ENCODE results near the gene ZBTB24. TPM values are rescaled to one million over a fixed set of nuclear protein-coding genes. Genes with fewer than 3 reads are reported as not detected.
"Not testable (repeated sequence)": the region's sequence is repeated elsewhere in the genome, so short reads cannot be mapped to it uniquely, and the experiment has no call there.

The ZBTB24 gene
- 15.8 and 17.4 TPM in 2 replicates for total RNA-seq (2014; rRNA removed; shearing (Covaris generic))
- polyA plus RNA-seq (2015; cell fraction: cytosol; rRNA removed), result 7.2 and 9.2 TPM in 2 replicates
- 13.5 TPM in 2 replicates for polyA plus RNA-seq (2015; cell fraction: nucleus; rRNA removed)

GRCh38 chr6:109482905-109483734 is at the start of gene ZBTB24:
Gene ZBTB24, minus strand, starts transcription at chr6:109483219. Its CDS starts 1,193 bp downstream, at chr6:109482026.
- in situ Hi-C loops (cut with HindIII; ENCODE audit: low pct_unique_long_range_greater_than_20kb, low sequenced_read_pairs), result no loop called here
- peak; percentile 87 for DNase-seq (ENCODE audit: low read depth, low spot score)

GRCh38 chr6:109531446-109531845 is 48.4 kb upstream of the ZBTB24 start:
- in situ Hi-C loops (cut with HindIII; ENCODE audit: low pct_unique_long_range_greater_than_20kb, low sequenced_read_pairs), result no loop called here
- no peak for DNase-seq (ENCODE audit: low read depth, low spot score)

- DNase-seq (ENCODE audit: low read depth, low spot score), result peak; percentile 35
- in situ Hi-C loops (cut with HindIII; ENCODE audit: low pct_unique_long_range_greater_than_20kb, low sequenced_read_pairs), result no loop called here
Measured at GRCh38 chr6:109527989-109528388, 45.0 kb upstream of the ZBTB24 start.

- in situ Hi-C loops (cut with HindIII; ENCODE audit: low pct_unique_long_range_greater_than_20kb, low sequenced_read_pairs), result no loop called here
- peak; percentile 85 for DNase-seq (ENCODE audit: low read depth, low spot score)
Measured at GRCh38 chr6:109526905-109527628, 44.0 kb upstream of the ZBTB24 start.

GRCh38 chr6:109524129-109524528 is 41.1 kb upstream of the ZBTB24 start:
- no peak for DNase-seq (ENCODE audit: low read depth, low spot score)
- in situ Hi-C loops (cut with HindIII; ENCODE audit: low pct_unique_long_range_greater_than_20kb, low sequenced_read_pairs), result no loop called here

- in situ Hi-C loops (cut with HindIII; ENCODE audit: low pct_unique_long_range_greater_than_20kb, low sequenced_read_pairs), result no loop called here
- DNase-seq (ENCODE audit: low read depth, low spot score), result no peak
Measured at GRCh38 chr6:109523478-109523877, 40.5 kb upstream of the ZBTB24 start.

- in situ Hi-C loops (cut with HindIII; ENCODE audit: low pct_unique_long_range_greater_than_20kb, low sequenced_read_pairs), result no loop called here
Measured at GRCh38 chr6:109521080-109521479, 38.1 kb upstream of the ZBTB24 start.

GRCh38 chr6:109519647-109520046 is 36.6 kb upstream of the ZBTB24 start:
- DNase-seq (ENCODE audit: low read depth, low spot score); in situ Hi-C loops (cut with HindIII; ENCODE audit: low pct_unique_long_range_greater_than_20kb, low sequenced_read_pairs): not testable (repeated sequence)

More at GRCh38 chr6:109521080-109521479, 38.1 kb upstream of the ZBTB24 start:
- DNase-seq (ENCODE audit: low read depth, low spot score), result no peak

GRCh38 chr6:109516929-109517328 is 33.9 kb upstream of the ZBTB24 start:
- DNase-seq (ENCODE audit: low read depth, low spot score), result no peak
- in situ Hi-C loops (cut with HindIII; ENCODE audit: low pct_unique_long_range_greater_than_20kb, low sequenced_read_pairs), result no loop called here

- in situ Hi-C loops (cut with HindIII; ENCODE audit: low pct_unique_long_range_greater_than_20kb, low sequenced_read_pairs), result no loop called here
- DNase-seq (ENCODE audit: low read depth, low spot score), result no peak
Measured at GRCh38 chr6:109515781-109516409, 32.9 kb upstream of the ZBTB24 start.

GRCh38 chr6:109514946-109515345 is 31.9 kb upstream of the ZBTB24 start:
- in situ Hi-C loops (cut with HindIII; ENCODE audit: low pct_unique_long_range_greater_than_20kb, low sequenced_read_pairs), result no loop called here
- no peak for DNase-seq (ENCODE audit: low read depth, low spot score)

GRCh38 chr6:109513571-109514071 is 30.6 kb upstream of the ZBTB24 start:
- in situ Hi-C loops (cut with HindIII; ENCODE audit: low pct_unique_long_range_greater_than_20kb, low sequenced_read_pairs), result no loop called here

GRCh38 chr6:109512271-109512817 is 29.3 kb upstream of the ZBTB24 start:
- in situ Hi-C loops (cut with HindIII; ENCODE audit: low pct_unique_long_range_greater_than_20kb, low sequenced_read_pairs), result no loop called here
- no peak for DNase-seq (ENCODE audit: low read depth, low spot score)

More at GRCh38 chr6:109513571-109514071, 30.6 kb upstream of the ZBTB24 start:
- DNase-seq (ENCODE audit: low read depth, low spot score), result peak; percentile 96

GRCh38 chr6:109511832-109512231 is 28.8 kb upstream of the ZBTB24 start:
- no peak for DNase-seq (ENCODE audit: low read depth, low spot score)
- in situ Hi-C loops (cut with HindIII; ENCODE audit: low pct_unique_long_range_greater_than_20kb, low sequenced_read_pairs), result no loop called here

GRCh38 chr6:109510358-109510757 is 27.3 kb upstream of the ZBTB24 start:
- in situ Hi-C loops (cut with HindIII; ENCODE audit: low pct_unique_long_range_greater_than_20kb, low sequenced_read_pairs), result no loop called here

GRCh38 chr6:109508166-109508860 is 25.3 kb upstream of the ZBTB24 start:
- in situ Hi-C loops (cut with HindIII; ENCODE audit: low pct_unique_long_range_greater_than_20kb, low sequenced_read_pairs), result no loop called here
- DNase-seq (ENCODE audit: low read depth, low spot score), result no peak

More at GRCh38 chr6:109510358-109510757, 27.3 kb upstream of the ZBTB24 start:
- DNase-seq (ENCODE audit: low read depth, low spot score), result no peak

- DNase-seq (ENCODE audit: low read depth, low spot score), result no peak
- in situ Hi-C loops (cut with HindIII; ENCODE audit: low pct_unique_long_range_greater_than_20kb, low sequenced_read_pairs), result no loop called here
Measured at GRCh38 chr6:109507490-109508072, 24.6 kb upstream of the ZBTB24 start.
